HEK293 (cell line): ENCODE measurements around the gene ASB17.

Source experiments
- ZNF302 ChIP-seq: fragments of 450-650 bp; formaldehyde crosslinking; IDR thresholded peaks from 2 replicates; pipeline ENCODE4 v1.5.1; 2016; ENCODE audit warnings: missing biosample characterization, missing genetic modification characterization, low read depth
- TF ChIP-seq, protein P1 (sequence below): fragments of 450-650 bp; formaldehyde crosslinking; IDR thresholded peaks from 2 replicates; pipeline ENCODE4 v1.5.1; 2016; ENCODE audit warnings: missing biosample characterization, missing genetic modification characterization
- TF ChIP-seq, protein P2 (sequence below): IDR thresholded peaks from 2 replicates; pipeline ENCODE4 v1.6.1; 2011; ENCODE audit warnings: mild to moderate bottlenecking, low read depth, low read length, borderline replicate concordance
- TF ChIP-seq, protein P3 (sequence below): fragments of 450-650 bp; formaldehyde crosslinking; IDR thresholded peaks from 2 replicates; pipeline ENCODE4 v1.5.1; 2016; ENCODE audit warnings: missing biosample characterization, missing genetic modification characterization, low read depth

DNA sequence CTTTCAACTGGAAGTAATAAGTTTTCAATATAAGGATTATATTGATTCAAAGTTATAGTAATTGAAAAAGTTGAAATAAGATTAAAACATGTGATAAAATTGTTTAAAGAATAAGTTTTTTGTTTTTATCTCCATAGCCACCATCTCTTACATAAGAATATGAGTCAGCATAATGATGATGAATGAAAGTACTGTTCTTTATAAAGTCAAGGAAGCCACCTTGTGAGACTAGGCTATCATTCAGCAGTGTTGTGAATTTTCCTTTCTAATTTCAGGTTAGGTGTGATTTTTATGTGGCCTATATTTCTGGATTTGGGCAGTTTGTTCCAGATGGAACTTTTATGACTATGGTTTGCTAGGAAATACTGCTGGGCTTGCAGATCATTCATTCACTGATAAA is 22.4 kb upstream of the ASB17 start:
- TF ChIP-seq, protein P1, sequence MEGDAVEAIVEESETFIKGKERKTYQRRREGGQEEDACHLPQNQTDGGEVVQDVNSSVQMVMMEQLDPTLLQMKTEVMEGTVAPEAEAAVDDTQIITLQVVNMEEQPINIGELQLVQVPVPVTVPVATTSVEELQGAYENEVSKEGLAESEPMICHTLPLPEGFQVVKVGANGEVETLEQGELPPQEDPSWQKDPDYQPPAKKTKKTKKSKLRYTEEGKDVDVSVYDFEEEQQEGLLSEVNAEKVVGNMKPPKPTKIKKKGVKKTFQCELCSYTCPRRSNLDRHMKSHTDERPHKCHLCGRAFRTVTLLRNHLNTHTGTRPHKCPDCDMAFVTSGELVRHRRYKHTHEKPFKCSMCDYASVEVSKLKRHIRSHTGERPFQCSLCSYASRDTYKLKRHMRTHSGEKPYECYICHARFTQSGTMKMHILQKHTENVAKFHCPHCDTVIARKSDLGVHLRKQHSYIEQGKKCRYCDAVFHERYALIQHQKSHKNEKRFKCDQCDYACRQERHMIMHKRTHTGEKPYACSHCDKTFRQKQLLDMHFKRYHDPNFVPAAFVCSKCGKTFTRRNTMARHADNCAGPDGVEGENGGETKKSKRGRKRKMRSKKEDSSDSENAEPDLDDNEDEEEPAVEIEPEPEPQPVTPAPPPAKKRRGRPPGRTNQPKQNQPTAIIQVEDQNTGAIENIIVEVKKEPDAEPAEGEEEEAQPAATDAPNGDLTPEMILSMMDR (tag by site-specific recombination) = no peak
- TF ChIP-seq ZNF302 = no peak
- TF ChIP-seq, protein P2, sequence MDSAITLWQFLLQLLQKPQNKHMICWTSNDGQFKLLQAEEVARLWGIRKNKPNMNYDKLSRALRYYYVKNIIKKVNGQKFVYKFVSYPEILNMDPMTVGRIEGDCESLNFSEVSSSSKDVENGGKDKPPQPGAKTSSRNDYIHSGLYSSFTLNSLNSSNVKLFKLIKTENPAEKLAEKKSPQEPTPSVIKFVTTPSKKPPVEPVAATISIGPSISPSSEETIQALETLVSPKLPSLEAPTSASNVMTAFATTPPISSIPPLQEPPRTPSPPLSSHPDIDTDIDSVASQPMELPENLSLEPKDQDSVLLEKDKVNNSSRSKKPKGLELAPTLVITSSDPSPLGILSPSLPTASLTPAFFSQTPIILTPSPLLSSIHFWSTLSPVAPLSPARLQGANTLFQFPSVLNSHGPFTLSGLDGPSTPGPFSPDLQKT = no peak
- TF ChIP-seq, protein P3, sequence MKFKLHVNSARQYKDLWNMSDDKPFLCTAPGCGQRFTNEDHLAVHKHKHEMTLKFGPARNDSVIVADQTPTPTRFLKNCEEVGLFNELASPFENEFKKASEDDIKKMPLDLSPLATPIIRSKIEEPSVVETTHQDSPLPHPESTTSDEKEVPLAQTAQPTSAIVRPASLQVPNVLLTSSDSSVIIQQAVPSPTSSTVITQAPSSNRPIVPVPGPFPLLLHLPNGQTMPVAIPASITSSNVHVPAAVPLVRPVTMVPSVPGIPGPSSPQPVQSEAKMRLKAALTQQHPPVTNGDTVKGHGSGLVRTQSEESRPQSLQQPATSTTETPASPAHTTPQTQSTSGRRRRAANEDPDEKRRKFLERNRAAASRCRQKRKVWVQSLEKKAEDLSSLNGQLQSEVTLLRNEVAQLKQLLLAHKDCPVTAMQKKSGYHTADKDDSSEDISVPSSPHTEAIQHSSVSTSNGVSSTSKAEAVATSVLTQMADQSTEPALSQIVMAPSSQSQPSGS = no peak
